Fibroblast of the conjunctiva (primary cell): ENCODE results near the gene KRTAP10-11.

Experiments
- DNase-seq: peaks from one replicate; pipeline ENCODE4 v3.0.0-alpha.2; 2010; ENCODE audit warnings: low read depth

Gene KRTAP10-11

DNA sequence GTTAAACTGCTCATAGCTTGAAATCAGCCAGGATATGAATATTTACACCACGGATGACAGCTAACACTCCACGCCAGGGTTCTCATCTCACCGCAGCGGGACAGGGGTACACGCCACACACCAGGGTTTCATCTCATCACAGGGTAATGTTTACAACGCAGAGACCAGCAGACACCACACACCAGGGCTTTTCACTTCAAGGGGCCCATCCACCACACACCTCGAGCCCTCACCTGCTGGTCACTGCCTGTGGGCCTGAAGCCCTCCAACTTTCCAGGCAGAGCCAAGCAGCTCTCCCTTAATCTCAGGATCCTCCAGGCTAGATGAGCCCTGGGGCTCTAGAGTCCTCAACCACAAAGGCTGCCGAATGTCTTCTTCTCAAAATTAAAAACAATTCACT, 49.4 kb downstream of the KRTAP10-11 start:
- no peak for DNase-seq

DNA sequence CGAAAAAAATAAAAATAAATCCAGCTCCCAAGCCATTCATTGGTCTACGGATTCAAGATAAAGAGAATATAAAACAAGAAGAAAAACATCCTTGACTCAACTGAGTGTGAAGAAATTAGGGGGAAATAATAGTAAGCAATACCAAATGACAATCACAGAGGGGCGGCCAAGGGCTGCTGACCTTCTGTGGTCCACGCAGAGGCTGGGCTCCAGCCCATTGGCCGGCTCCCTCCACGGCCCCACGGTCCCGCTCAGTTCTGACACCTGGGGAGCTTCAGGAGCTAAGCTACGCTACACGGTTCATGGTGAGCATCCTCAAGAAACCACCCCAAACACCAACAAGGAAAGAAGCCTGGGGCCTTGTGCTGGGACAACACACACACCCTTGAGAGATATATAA, 50.4 kb downstream of the KRTAP10-11 start:
- no peak for DNase-seq
